GM19328 (cell line): ENCODE results near the gene RNF5.
"Not testable (repeated sequence)": the region's sequence is repeated elsewhere in the genome, so short reads cannot be mapped to it uniquely, and the experiment has no call there.

ENCODE experiments used
- ATAC-seq: cut with Tn5 transposase; IDR thresholded peaks from one replicate; pipeline ENCODE4 v1.9.1; 2021; ENCODE audit warnings: mild to moderate bottlenecking, moderate library complexity; ENCODE audit not compliant: unreplicated experiment

The RNF5 gene

GRCh38 chr6:32203426-32204267 lies 25.4 kb downstream of the RNF5 start:
- no peak for ATAC-seq

DNA sequence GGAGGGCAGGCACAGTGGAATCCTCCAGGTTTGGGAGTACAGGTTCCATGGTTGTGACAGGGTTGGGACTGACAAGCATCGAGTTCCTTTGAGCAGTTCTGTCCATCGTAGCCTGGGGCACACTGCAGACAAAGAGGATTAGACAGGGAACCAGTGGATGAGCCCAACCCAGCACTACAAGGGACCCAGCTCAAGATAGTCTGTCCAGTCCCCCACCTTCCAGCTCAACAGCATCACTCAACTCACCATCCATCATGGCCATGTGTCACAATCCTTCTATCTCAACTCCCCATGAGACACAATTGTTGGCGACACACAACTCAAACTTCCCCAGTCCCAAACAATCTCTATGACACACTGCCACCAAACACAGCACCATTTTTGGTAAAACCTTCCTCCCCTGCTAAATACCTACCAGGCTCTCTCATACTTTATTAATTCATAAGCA lies 26.1 kb downstream of the RNF5 start:
- ATAC-seq, result no peak

GRCh38 chr6:32208996-32209395 lies 30.8 kb downstream of the RNF5 start:
- no peak for ATAC-seq

DNA sequence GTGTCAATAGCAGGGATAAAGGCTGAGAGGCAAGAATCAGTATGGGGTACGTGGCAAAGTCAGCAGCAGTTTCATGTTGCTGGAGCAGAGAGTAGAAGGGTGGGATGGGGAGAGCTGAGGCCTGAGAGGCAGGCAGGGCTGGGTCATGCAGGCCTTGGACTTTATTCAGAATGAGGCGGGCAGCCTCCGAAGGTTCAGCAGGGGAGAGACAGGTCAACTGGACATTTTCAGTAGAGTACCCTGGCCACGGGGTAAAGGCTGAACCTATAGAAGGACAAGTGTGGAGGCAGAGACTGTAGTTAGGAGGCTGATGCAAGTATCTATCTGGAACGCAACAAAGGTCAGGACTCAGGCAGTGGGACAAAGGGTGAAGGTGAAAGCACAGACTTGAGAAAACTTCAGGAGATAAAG lies 32.0 kb downstream of the RNF5 start:
- no peak for ATAC-seq

GRCh38 chr6:32211432-32211831 lies 33.2 kb downstream of the RNF5 start:
- ATAC-seq, result not testable (repeated sequence)

DNA sequence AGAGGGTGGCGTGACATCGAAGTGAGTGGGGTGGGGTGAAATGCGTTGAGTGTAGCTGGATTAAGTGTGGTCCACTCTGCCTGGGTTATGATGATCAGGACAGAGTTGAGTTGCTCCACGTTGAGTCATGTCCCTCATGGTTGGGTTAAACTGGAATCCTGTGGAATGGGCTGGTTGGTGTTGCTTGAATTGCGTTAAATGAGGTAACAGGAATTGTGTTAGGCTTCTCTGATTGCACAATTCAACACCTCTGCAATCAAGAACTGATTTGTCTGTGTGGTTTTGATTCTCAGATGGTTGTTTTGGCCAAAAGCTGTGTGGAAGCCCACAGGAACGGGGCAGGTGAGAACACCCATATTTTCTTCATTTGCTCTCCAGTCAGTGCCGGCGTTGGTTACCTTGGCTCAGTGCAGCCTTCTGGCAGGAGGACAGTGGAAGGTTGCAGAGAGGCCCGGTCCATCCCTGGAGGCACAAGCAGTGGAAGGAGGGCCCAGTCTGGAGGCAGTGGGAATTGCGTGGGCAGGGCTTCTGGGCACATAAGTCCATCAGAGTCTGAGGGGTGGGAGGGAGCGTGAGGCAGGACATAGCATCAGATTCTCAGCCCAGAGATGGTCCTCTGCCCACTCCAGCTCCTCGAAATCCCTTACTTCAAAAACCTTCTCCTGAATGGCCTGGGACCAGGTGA lies 34.0 kb downstream of the RNF5 start:
- ATAC-seq, result no peak

DNA sequence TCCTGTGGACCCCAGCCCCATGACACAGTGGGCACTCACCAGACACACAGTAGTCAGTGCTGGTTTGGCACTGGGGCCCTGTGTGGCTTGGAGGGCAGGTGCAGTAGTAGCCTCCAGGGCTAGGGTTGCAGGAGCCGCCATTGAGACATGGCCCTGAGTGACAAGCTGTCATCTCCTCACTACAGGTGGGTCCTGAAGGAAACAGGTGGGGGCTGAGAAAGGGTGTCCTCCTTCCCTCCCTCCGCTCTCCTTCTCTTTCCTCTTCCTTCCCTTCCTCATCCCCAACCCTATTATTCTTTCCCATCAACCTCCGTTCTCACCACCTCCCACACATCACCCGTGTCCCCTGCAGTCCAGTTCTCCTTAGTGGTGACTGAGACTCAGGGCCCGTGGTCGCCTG lies 35.4 kb downstream of the RNF5 start:
- ATAC-seq, result no peak

DNA sequence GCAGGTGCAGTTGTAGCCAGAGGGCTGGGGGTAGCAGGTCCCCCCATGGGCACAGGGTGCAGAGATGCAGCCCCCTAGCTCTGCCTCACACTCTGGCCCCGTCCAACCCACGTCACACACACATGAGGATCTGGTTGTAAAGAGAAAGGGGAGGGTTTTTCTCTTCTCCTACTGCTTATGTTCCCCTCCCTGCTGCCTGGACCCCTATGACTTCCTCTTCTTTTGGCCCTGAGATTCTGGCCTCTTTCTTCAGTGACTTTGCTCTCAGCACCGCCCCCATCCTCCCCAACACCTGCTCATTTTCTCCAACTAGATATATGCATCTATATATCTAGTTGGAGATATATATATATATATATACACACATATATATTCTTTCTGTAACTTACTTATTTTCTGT lies 35.9 kb downstream of the RNF5 start:
- no peak for ATAC-seq

DNA sequence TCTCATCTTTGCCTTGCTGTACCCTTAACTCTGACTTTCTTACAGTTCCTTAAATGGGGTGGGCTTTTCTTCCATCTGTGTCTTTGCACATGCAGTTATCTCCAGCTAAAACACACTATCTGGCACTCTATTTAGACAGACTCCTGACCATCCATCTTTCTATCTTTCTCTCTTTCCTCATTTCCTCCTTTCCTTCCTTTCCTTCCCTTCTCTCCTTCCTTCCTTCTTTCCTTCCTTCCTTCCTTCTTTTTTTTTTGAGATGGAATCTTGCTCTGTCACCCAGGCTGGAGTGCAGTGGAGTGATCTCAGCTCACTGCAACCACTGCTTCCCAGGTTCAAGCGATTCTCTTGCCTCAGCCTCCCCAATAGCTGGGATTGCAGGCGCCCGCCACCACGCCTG lies 37.4 kb downstream of the RNF5 start:
- no peak for ATAC-seq

DNA sequence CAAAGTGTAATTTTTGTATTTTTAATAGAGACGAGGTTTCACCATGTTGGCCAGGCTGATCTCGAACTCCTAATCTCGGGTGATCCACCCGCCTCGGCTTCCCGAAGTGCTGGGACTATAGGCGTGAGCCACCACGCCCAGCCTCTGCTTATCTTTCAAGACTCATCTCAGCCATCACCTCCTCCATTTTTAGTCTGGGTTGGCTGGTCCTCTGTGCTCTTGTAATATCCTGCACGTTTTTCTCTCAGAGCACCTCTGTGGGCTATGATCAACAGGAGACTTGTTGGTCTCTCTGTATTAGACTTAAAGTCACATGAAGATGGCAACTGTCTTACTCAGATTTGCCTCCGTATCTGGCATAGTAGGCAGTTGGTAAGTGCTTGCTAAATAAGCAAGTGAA lies 38.1 kb downstream of the RNF5 start:
- ATAC-seq, result no peak

DNA sequence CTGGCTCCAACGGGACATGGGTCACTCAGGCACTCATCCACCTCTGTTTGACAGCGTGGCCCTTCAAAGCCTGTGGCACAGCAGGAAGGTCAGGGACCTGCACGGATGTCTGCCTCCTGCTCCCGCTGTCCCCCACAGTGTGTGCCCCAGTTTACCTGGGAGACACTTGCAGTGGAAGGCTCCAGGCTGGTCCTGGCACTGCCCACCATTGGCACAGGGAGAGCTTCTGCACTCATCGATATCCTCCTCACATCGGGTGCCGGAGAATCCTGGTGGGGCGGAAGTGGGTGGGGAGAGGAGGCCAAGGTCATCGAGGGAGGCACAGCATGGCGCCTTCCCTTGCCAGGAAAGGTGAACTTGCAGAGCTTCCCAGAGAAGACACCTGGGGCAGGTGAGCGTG lies 38.8 kb downstream of the RNF5 start:
- no peak for ATAC-seq

DNA sequence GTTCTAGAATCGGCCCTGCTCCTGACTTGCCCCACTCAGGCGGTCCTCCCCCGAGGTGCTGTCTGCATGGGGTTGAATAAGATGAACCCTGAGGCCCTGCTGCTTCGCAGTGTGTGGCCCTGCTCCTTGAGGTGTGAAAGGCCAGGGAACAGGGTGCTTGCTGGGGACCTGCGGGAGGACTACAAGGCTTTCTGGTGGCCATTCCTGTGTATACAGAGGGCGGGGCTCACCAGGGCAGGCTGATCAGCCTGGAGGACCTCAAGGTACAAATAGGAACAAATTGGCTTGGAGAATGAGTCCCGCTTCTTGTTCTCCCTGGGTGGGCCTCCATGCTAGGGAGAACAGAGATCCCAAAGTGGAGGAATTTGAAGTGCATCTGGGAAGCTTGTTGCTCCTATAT lies 40.0 kb downstream of the RNF5 start:
- ATAC-seq, result no peak

DNA sequence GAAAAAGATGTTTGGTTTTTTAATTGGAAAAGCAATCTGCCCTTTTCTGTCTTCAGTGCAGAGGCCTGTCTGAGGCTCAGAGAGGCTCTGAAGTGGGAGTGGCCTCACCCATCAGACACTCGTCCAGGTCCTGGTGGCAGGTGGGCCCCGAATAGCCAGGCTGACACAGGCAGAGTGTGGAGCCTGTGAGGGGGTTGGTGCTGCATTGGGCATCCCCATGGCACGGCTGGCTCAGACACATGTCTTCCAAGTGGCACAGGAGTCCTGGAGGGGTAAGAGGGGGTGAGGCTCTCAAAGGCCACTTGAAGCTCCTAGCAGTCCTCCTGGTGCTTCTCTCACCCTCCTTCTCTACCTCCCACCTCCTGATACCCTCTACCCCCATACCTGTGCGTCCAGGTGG lies 41.8 kb downstream of the RNF5 start:
- no peak for ATAC-seq

DNA sequence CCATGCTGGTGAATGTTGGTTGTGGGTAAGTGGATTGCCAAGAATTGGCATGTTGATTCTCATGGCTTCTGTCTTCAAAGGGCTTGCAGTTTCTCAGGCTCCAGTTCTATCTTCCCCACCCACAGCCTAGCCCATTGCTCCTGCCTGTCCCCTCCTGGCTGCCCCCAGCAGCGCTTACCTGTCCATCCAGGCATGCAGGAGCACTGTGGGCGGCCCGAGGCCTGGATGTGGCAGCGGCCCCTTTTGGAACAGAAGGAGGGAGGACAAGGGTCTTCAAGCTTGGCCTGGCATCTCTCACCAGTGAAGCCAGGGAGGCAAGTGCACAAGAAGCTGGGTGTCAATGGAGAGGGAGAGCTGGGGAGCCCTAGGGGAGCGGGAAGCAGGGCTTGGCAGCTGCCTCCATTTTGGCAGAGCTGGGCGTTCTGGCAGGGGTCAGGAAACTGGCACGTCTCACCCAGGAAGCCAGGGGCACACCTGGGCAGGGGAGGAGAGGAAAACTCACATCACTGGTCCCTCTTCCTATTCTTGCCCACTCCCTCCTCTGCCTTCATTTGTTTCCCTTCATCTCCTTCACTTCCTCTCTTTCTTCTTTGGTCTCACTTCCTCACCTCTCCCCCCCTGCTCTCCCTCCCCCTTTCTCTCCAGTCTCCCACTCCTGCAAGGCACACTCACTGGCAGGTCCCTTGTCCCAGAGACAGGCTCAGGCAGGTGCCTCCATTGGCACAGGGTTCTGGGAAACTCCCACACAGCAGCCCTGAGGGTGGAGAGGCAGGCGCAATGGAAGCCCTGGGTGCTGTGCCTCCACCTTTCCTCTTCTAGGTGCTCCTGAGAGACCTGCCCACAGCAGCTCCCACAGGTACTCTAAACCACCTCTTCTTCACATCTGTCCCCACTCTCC lies 44.4 kb downstream of the RNF5 start:
- no peak for ATAC-seq

DNA sequence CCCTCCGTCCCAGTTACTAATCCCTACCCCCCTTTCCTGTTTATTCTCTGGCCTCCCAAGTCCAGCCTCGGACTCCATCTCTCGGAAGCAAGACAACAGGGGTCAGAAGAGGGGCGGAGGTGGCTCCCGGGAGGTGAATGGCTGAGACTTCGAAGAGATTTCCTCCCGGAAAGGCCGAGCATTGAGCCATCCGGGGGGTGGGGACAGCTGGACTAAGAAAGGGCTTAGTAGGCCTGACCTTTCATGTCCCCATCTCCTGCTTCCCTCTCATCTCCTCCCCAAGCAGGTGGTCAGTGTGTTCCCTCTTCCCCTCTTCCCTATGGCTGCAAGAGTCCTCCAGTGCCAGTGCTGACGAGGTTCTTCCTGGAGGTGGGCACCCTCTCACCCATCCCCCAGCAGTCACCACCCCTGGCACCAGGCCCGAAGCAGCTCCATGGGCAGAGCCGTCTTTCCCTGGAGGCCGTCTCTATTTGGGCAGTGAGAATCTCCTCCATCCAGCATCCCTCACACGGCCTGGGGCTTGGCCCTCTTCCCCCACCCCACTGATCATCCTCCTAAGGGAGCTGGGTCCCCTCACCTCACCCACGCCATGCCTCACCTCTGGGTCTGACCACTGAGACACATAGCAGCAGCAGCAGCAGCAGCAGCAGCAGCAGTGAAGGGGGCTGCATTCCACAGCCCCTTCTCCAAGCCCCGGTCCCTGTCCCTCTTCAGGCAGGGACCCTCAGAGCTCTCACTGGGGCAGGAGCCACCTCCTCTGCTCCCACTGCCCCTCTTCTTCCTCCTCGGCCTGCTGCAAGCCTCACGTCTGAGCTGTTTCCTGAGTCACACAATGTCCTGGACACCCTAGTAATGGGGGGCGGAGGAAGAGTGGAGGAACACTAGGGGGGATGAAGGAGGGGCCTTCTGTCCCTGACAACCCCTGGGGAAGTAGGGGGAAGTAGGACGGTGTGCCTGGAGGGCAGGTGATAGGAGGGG lies 45.3 kb downstream of the RNF5 start, which contains the start of gene NOTCH4:
Gene NOTCH4 (minus strand): TSS at position 810 of the 978 bp plus-strand sequence. CDS start 139 bp downstream, at position 671.
- no peak for ATAC-seq

- ATAC-seq, result no peak
Measured at GRCh38 chr6:32224696-32225095, 46.5 kb downstream of the RNF5 start.

DNA sequence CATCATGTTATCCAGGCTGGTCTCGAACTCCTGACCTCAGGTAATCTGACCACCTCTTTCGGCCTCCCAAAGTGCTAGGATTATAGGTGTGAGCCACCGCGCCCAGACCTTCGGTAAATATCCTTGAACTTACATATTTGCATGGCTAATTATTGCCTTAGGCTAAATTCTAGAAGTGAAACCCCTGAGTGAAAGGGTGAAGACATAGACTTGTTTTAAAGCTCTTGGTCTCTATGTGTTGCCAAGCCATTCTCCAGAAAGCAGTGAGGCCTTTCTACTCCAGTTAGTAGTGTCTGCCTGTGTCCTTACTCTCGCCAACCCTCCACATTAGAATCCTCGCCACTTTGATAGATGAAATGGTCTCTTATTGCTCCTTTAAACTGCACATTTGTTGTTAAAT lies 48.2 kb downstream of the RNF5 start:
- ATAC-seq, result no peak
